ENCODE data around the gene CLN6.

GRCh38 chr15:68258692-68259091 lies 29.2 kb upstream of the CLN6 start:
- TF ChIP-seq, protein P1, sequence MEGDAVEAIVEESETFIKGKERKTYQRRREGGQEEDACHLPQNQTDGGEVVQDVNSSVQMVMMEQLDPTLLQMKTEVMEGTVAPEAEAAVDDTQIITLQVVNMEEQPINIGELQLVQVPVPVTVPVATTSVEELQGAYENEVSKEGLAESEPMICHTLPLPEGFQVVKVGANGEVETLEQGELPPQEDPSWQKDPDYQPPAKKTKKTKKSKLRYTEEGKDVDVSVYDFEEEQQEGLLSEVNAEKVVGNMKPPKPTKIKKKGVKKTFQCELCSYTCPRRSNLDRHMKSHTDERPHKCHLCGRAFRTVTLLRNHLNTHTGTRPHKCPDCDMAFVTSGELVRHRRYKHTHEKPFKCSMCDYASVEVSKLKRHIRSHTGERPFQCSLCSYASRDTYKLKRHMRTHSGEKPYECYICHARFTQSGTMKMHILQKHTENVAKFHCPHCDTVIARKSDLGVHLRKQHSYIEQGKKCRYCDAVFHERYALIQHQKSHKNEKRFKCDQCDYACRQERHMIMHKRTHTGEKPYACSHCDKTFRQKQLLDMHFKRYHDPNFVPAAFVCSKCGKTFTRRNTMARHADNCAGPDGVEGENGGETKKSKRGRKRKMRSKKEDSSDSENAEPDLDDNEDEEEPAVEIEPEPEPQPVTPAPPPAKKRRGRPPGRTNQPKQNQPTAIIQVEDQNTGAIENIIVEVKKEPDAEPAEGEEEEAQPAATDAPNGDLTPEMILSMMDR (conservative IDR thresholded peaks at IDR 0.05; ENCODE audit: low read length) = no peak
- no peak for TF ChIP-seq EZH2phosphoT487 (IDR thresholded peaks at IDR 0.05; ENCODE audit: borderline replicate concordance, low read depth, low read length)
